Left renal pelvis (tissue), 4 donors: ENCODE results near the gene SND1. TPM values are rescaled to one million over a fixed set of nuclear protein-coding genes. Genes with fewer than 3 reads are reported as not detected.

Experiments used
- DNase-seq, 4 donors: peaks; one replicate each; pipeline ENCODE4 v3.0.0-alpha.2; 2013; ENCODE audit warnings: low read depth in 4 of 4, low spot score in 3 of 4
- polyA plus RNA-seq, 4 donors: library from polyadenylated mRNA; unstranded; fragments of 120-200 nt; gene quantifications; one replicate each; pipeline ENCODE4 v1.2.1, GENCODE V29; 2013; ENCODE audit not compliant: insufficient read length in 4 of 4

The SND1 gene
- polyA plus RNA-seq, 4 donors, result 129 to 161 (median 145) TPM

- no peak for DNase-seq
Observed at GRCh38 chr7:127718340-127718679, 66.3 kb downstream of the SND1 start.

- DNase-seq, result no peak
Observed at GRCh38 chr7:127726476-127726875, 74.5 kb downstream of the SND1 start.

GRCh38 chr7:127730658-127731276 is 78.8 kb downstream of the SND1 start:
- no peak for DNase-seq

GRCh38 chr7:127731431-127732080 is 79.6 kb downstream of the SND1 start:
- no peak for DNase-seq

- DNase-seq, result no peak
Observed at GRCh38 chr7:127732306-127732705, 80.3 kb downstream of the SND1 start.

GRCh38 chr7:127733986-127734385 is 82.0 kb downstream of the SND1 start:
- no peak for DNase-seq

- no peak for DNase-seq
Observed at GRCh38 chr7:127736511-127736910, 84.5 kb downstream of the SND1 start.

GRCh38 chr7:127738859-127739258 is 86.9 kb downstream of the SND1 start:
- DNase-seq, result no peak

GRCh38 chr7:127741764-127742375 is 89.9 kb downstream of the SND1 start:
- no peak for DNase-seq

GRCh38 chr7:127745445-127745844 is 93.5 kb downstream of the SND1 start:
- no peak for DNase-seq

- DNase-seq, result no peak
Observed at GRCh38 chr7:127751062-127751461, 99.1 kb downstream of the SND1 start.

- no peak for DNase-seq
Observed at GRCh38 chr7:127751490-127752448, 99.8 kb downstream of the SND1 start.

- DNase-seq, result no peak
Observed at GRCh38 chr7:127752829-127753228, 100.8 kb downstream of the SND1 start.

- no peak for DNase-seq
Observed at GRCh38 chr7:127754457-127754856, 102.5 kb downstream of the SND1 start.

- no peak for DNase-seq
Observed at GRCh38 chr7:127755521-127755920, 103.5 kb downstream of the SND1 start.

- DNase-seq, result no peak
Observed at GRCh38 chr7:127755965-127756364, 104.0 kb downstream of the SND1 start.

GRCh38 chr7:127758105-127758504 is 106.1 kb downstream of the SND1 start:
- no peak for DNase-seq

- no peak for DNase-seq
Observed at GRCh38 chr7:127758845-127759244, 106.9 kb downstream of the SND1 start.

GRCh38 chr7:127759945-127760421 is 108.0 kb downstream of the SND1 start:
- DNase-seq, result no peak

GRCh38 chr7:127760436-127761031 is 108.5 kb downstream of the SND1 start:
- no peak for DNase-seq

- DNase-seq, result no peak
Observed at GRCh38 chr7:127761196-127761595, 109.2 kb downstream of the SND1 start.
